ENCODE measurements around the gene PF4V1.

Gene PF4V1

GRCh38 chr4:73867783-73868182, 14.7 kb downstream of the PF4V1 start:
- Histone ChIP-seq H3K36me3 (ENCODE audit: control insufficient read depth, insufficient read depth, low read length) (no peaks in the 10 kb centered on the region), H3K27me3 (replicated peaks; ENCODE audit: control insufficient read depth, insufficient read depth, low read length) (no peaks in the 10 kb centered on the region), H3K4me3 (replicated peaks; ENCODE audit: low read depth, low read length) (no peak overlapping the region)
- no peak for DNase-seq (ENCODE audit: extremely low read depth, insufficient read length)
- no peak for TF ChIP-seq CTCF (IDR thresholded peaks at IDR 0.05; ENCODE audit: insufficient read depth, low read length, poor library complexity, severe bottlenecking)

- TF ChIP-seq CTCF (IDR thresholded peaks at IDR 0.05; ENCODE audit: insufficient read depth, low read length, poor library complexity, severe bottlenecking): no peak
- no peaks in the 10 kb centered on the region for H3K27me3 ChIP-seq (replicated peaks; ENCODE audit: control insufficient read depth, insufficient read depth, low read length)
- H3K36me3 ChIP-seq (ENCODE audit: control insufficient read depth, insufficient read depth, low read length): no peaks in the 10 kb centered on the region
- H3K4me3 ChIP-seq (replicated peaks; ENCODE audit: low read depth, low read length): no peak overlapping the region
- no peak for DNase-seq (ENCODE audit: extremely low read depth, insufficient read length)
Observed at GRCh38 chr4:73868206-73869129, 15.4 kb downstream of the PF4V1 start.

- Histone ChIP-seq H3K27me3 (replicated peaks; ENCODE audit: control insufficient read depth, insufficient read depth, low read length) (no peaks in the 10 kb centered on the region), H3K36me3 (ENCODE audit: control insufficient read depth, insufficient read depth, low read length) (no peaks in the 10 kb centered on the region), H3K4me3 (replicated peaks; ENCODE audit: low read depth, low read length) (no peak within 1 kb of the TSS)
- no peak for DNase-seq (ENCODE audit: extremely low read depth, insufficient read length)
- no peak for TF ChIP-seq CTCF (IDR thresholded peaks at IDR 0.05; ENCODE audit: insufficient read depth, low read length, poor library complexity, severe bottlenecking)
Observed at GRCh38 chr4:73869130-73870055, 16.3 kb downstream of the PF4V1 start, which contains the start of gene CXCL1. CXCL1 (plus strand) TSS chr4:73869393; CDS start chr4:73869471, 78 bp downstream.

- TF ChIP-seq CTCF (IDR thresholded peaks at IDR 0.05; ENCODE audit: insufficient read depth, low read length, poor library complexity, severe bottlenecking): no peak
- no peaks in the 10 kb centered on the region for H3K27me3 ChIP-seq (replicated peaks; ENCODE audit: control insufficient read depth, insufficient read depth, low read length)
- no peak overlapping the region for H3K4me3 ChIP-seq (replicated peaks; ENCODE audit: low read depth, low read length)
- no peaks in the 10 kb centered on the region for H3K36me3 ChIP-seq (ENCODE audit: control insufficient read depth, insufficient read depth, low read length)
- no peak for DNase-seq (ENCODE audit: extremely low read depth, insufficient read length)
Observed at GRCh38 chr4:73870260-73870659, 17.2 kb downstream of the PF4V1 start.

- no peak for DNase-seq (ENCODE audit: extremely low read depth, insufficient read length)
- H3K4me3 ChIP-seq (replicated peaks; ENCODE audit: low read depth, low read length): no peak overlapping the region
- H3K27me3 ChIP-seq (replicated peaks; ENCODE audit: control insufficient read depth, insufficient read depth, low read length): no peaks in the 10 kb centered on the region
- TF ChIP-seq CTCF (IDR thresholded peaks at IDR 0.05; ENCODE audit: insufficient read depth, low read length, poor library complexity, severe bottlenecking): no peak
- no peaks in the 10 kb centered on the region for H3K36me3 ChIP-seq (ENCODE audit: control insufficient read depth, insufficient read depth, low read length)
Observed at GRCh38 chr4:73870768-73871167, 17.7 kb downstream of the PF4V1 start.
